Astrocyte of the cerebellum (primary cell): Measurements from ENCODE around the gene ATIC.

ENCODE experiments used
- DNase-seq: peaks from one replicate; pipeline ENCODE4 v3.0.0-alpha.2; 2011; ENCODE audit warnings: low read depth
- H3K4me3 ChIP-seq: 2 replicates; pipeline ENCODE4 v1.5.1; 2011; ENCODE audit warnings: mild to moderate bottlenecking, low read depth, low read length, moderate library complexity
- CTCF ChIP-seq: IDR thresholded peaks from 2 replicates; pipeline ENCODE4 v1.5.1; 2012; ENCODE audit warnings: low read length, low read depth, moderate library complexity, mild to moderate bottlenecking; ENCODE audit errors: missing control alignments
- in situ Hi-C: cut with HindIII; loops from 2 replicates; pipeline ENCODE4 v1.10.0; 2017; ENCODE audit warnings: low sequenced_read_pairs

ATIC gene

GRCh38 chr2:215392164-215392563 is 80.3 kb downstream of the ATIC start:
- TF ChIP-seq CTCF, result no peak
- DNase-seq, result no peak
- no peak overlapping the region for H3K4me3 ChIP-seq
- in situ Hi-C loops, result no loop called here

GRCh38 chr2:215392687-215393270 is 80.9 kb downstream of the ATIC start:
- DNase-seq, result no peak
- in situ Hi-C loops, result no loop called here
- TF ChIP-seq CTCF, result no peak
- no peak overlapping the region for H3K4me3 ChIP-seq

- no peak for TF ChIP-seq CTCF
- in situ Hi-C loops, result no loop called here
- DNase-seq, result no peak
- H3K4me3 ChIP-seq, result no peak overlapping the region
Observed at GRCh38 chr2:215394102-215394805, 82.4 kb downstream of the ATIC start.

GRCh38 chr2:215395687-215396460 is 84.0 kb downstream of the ATIC start:
- DNase-seq, result no peak
- no peak for TF ChIP-seq CTCF
- H3K4me3 ChIP-seq, result no peak overlapping the region
- in situ Hi-C loops, result no loop called here

GRCh38 chr2:215396595-215397313 is 84.9 kb downstream of the ATIC start:
- in situ Hi-C loops, result no loop called here
- no peak for TF ChIP-seq CTCF
- no peak overlapping the region for H3K4me3 ChIP-seq
- DNase-seq, result peak; percentile 55

GRCh38 chr2:215397632-215398341 is 85.9 kb downstream of the ATIC start:
- no peak overlapping the region for H3K4me3 ChIP-seq
- in situ Hi-C loops, result no loop called here
- DNase-seq, result no peak
- TF ChIP-seq CTCF, result no peak
